Mesodermal cell (in vitro differentiated cells): ENCODE data around the gene CDK6.

ENCODE experiments used
- H3K27ac ChIP-seq: 2 replicates; pipeline ENCODE4 v1.7.0; 2013; ENCODE audit warnings: mild to moderate bottlenecking, low read depth, low read length, moderate library complexity; ENCODE audit not compliant: severe bottlenecking
- H3K36me3 ChIP-seq: 2 replicates; pipeline ENCODE4 v1.7.1; 2013; ENCODE audit warnings: mild to moderate bottlenecking, low read length, moderate library complexity; ENCODE audit not compliant: control insufficient read depth, insufficient read depth
- H3K4me1 ChIP-seq: one replicate; pipeline ENCODE4 v1.7.1; 2013; ENCODE audit warnings: mild to moderate bottlenecking, low read length; ENCODE audit not compliant: insufficient read depth, control insufficient read depth, poor library complexity, severe bottlenecking
- H3K4me3 ChIP-seq: 2 replicates; pipeline ENCODE4 v1.7.0; 2013; ENCODE audit warnings: low read length, control low read depth, mild to moderate bottlenecking; ENCODE audit not compliant: insufficient read depth, poor library complexity, severe bottlenecking; ENCODE audit errors: extremely low read depth
- H3K9me3 ChIP-seq: 2 replicates; pipeline ENCODE4 v1.7.1; 2013; ENCODE audit warnings: mild to moderate bottlenecking, low read length, moderate library complexity; ENCODE audit not compliant: control insufficient read depth
- WGBS, 2 experiments: methylation state at CpG; one replicate each; pipeline ENCODE4 v1.1.5; 2013; ENCODE audit warnings: missing lambda C conversion rate in 2 of 2; ENCODE audit not compliant: insufficient coverage in 2 of 2; 5-methylcytosine and 5-hydroxymethylcytosine counted together

The CDK6 gene

GRCh38 chr7:92560602-92561001 lies 275.8 kb downstream of the CDK6 start:
- Histone ChIP-seq H3K36me3 (peaks cover 24% of the 10 kb centered on the region), H3K4me3 (no peak overlapping the region), H3K9me3 (no peaks in the 10 kb centered on the region), H3K4me1 (peaks cover 16% of the 10 kb centered on the region), H3K27ac (no peak overlapping the region)

GRCh38 chr7:92557808-92558362 lies 278.5 kb downstream of the CDK6 start:
- no peaks in the 10 kb centered on the region for H3K9me3 ChIP-seq
- H3K36me3 ChIP-seq = peaks cover 18% of the 10 kb centered on the region
- peaks cover 3% of the 10 kb centered on the region for H3K4me1 ChIP-seq
- no peak overlapping the region for H3K4me3 ChIP-seq
- WGBS, 2 experiments = 86 to 93% methylated on average over 3 to 5 of the region's 7 CpGs
- H3K27ac ChIP-seq = no peak overlapping the region

DNA sequence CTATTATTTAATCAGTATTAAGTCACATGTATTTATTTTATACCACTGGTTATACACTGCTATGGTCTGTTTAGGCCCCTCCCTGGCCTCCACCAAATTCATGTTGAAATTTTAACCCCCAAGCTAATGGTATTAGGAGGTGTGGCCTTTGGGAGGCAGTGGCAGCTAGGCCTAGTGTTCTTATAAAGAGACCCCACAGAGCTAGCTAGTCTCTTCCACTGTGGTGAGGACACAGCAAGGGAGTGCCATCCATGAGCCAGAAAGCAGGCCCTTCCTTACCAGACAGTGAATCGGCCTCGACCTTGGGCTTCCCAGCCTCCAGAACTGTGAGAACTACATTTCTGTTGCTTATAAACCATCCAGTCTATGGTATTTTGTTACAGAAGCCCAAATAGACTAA lies 279.1 kb downstream of the CDK6 start:
- Histone ChIP-seq H3K4me3 (no peak overlapping the region), H3K4me1 (no peaks in the 10 kb centered on the region), H3K9me3 (no peaks in the 10 kb centered on the region), H3K36me3 (peaks cover 16% of the 10 kb centered on the region), H3K27ac (no peak overlapping the region)
- WGBS, 2 experiments = 88 to 90% methylated on average over 2 of the region's 2 CpGs
